Breast epithelium (tissue), 4 donors: ENCODE data around the gene GATAD2B. TPM values are rescaled to one million over a fixed set of nuclear protein-coding genes. Genes with fewer than 3 reads are reported as not detected.

Source experiments
- DNase-seq, 2 donors: peaks; one replicate each; pipeline ENCODE4 v3.0.0-alpha.2; 2019; ENCODE audit warnings: low spot score in 2 of 2
- H3K27ac ChIP-seq, 2 donors: fragments of 200-600 bp; sonication (generic) in 1 of 2; one replicate each; pipeline ENCODE4 v1.5.1; 2016 to 2019; ENCODE audit warnings: mild to moderate bottlenecking in 1 of 2
- H3K27me3 ChIP-seq, 2 donors: fragments of 200-600 bp; sonication (generic) in 1 of 2; one replicate each; pipeline versions ENCODE4 v1.5.1 to v1.6.0; 2017 to 2019; ENCODE audit warnings: control low read depth in 1 of 2, mild to moderate bottlenecking in 1 of 2
- H3K36me3 ChIP-seq: fragments of 200-600 bp; one replicate; pipeline ENCODE4 v1.5.1; 2019
- H3K4me1 ChIP-seq, 2 donors: fragments of 200-600 bp; sonication (generic); one replicate each; pipeline ENCODE4 v1.5.1; 2016 to 2019; ENCODE audit warnings: control low read depth in 1 of 2
- H3K4me3 ChIP-seq, 3 donors: fragments of 200-600 bp; sonication (generic); 1 replicate in 2 of 3; 2 replicates in 1 of 3; pipeline ENCODE4 v1.5.1; 2016 to 2019; ENCODE audit warnings: mild to moderate bottlenecking in 3 of 3, moderate library complexity in 2 of 3
- H3K9me3 ChIP-seq, 2 donors: fragments of 200-600 bp; sonication (generic) in 1 of 2; one replicate each; pipeline ENCODE4 v1.5.1; 2016 to 2019; ENCODE audit warnings: control low read depth in 1 of 2
- CTCF ChIP-seq, 3 donors: fragments of 450-650 bp; IDR thresholded peaks; one replicate each; pipeline ENCODE4 v1.5.1; 2016 to 2017; ENCODE audit warnings: antibody characterized with exemption in 3 of 3, mild to moderate bottlenecking in 3 of 3, moderate library complexity in 3 of 3
- POLR2A ChIP-seq: fragments of 450-650 bp; IDR thresholded peaks from one replicate; pipeline ENCODE4 v1.6.1; 2016; ENCODE audit warnings: antibody characterized with exemption, mild to moderate bottlenecking, moderate library complexity
- POLR2AphosphoS5 ChIP-seq, 3 donors: sonication (generic); formaldehyde crosslinking; IDR thresholded peaks; one replicate each; pipeline ENCODE4 v1.6.1; 2017; ENCODE audit warnings: antibody characterized with exemption in 3 of 3
- intact Hi-C: fragments of 100-400 bp; cut with DNase I; formaldehyde crosslinking; loops from one replicate; pipeline ENCODE4 v1.15.1; 2023; ENCODE audit warnings: low total_unique reads
- total RNA-seq, 3 donors: library from RNA; depleted of rRNA; stranded (reverse); fragments of >200 nt; gene quantifications; one replicate each; pipeline ENCODE4 v1.1.0, GENCODE V29; 2016

GATAD2B gene
- total RNA-seq, 3 donors from 2014 or later, result 18.7 to 21.2 (median 20.0) TPM

GRCh38 chr1:153929981-153930948 is 7.5 kb upstream of the GATAD2B start:
- Histone ChIP-seq H3K27ac (peak overlapping the region in 1 of 2 donors; percentile 75), H3K36me3 (no peaks in the 10 kb centered on the region), H3K27me3 (no peaks in the 10 kb centered on the region), H3K4me3 (no peak overlapping the region), H3K9me3 (no peaks in the 10 kb centered on the region), H3K4me1 (no peaks in the 10 kb centered on the region)
- intact Hi-C loops, result no loop called here
- no peak for TF ChIP-seq POLR2AphosphoS5 (IDR thresholded peaks at IDR 0.05)
- no peak for TF ChIP-seq CTCF (IDR thresholded peaks at IDR 0.05)
- TF ChIP-seq POLR2A, result no peak
- DNase-seq, result no peak

GRCh38 chr1:153929426-153929825 is 6.7 kb upstream of the GATAD2B start:
- no peak for DNase-seq
- intact Hi-C loops, result no loop called here
- no peaks in the 10 kb centered on the region for H3K36me3 ChIP-seq
- H3K4me1 ChIP-seq, result no peaks in the 10 kb centered on the region
- H3K27me3 ChIP-seq, result no peaks in the 10 kb centered on the region
- TF ChIP-seq POLR2A, result no peak
- TF ChIP-seq POLR2AphosphoS5 (IDR thresholded peaks at IDR 0.05), result no peak
- TF ChIP-seq CTCF (IDR thresholded peaks at IDR 0.05), result no peak
- H3K27ac ChIP-seq, result peak overlapping the region; percentile 1 to 75
- no peaks in the 10 kb centered on the region for H3K9me3 ChIP-seq
- no peak overlapping the region for H3K4me3 ChIP-seq

DNA sequence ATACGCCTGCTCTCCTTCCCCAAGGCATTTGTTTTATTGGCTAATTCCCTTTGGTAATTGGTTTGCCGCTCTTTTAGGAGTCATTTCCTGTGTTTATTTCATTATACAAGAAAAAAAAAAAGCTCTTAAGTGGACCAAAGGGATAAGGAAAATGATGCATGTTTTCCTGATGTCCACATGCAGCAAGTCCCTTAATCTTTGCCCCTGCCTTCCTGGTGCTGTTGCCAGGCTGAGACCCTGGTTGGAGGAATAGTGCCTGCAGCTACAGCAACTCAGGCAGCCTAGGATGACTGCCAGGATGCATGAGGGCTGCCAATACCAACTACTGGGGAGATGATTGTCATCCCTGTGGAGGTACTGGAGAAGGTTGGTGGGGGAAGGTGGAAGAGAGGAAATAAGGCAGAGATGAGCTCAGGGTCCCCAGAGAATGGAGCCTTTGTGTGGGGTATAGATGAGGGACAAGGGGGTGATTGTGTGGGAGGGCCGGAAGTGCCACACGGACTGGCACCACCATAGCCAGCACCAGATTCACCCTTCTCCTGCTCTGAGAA is 6.1 kb upstream of the GATAD2B start:
- no peaks in the 10 kb centered on the region for H3K36me3 ChIP-seq
- intact Hi-C loops, result no loop called here
- no peaks in the 10 kb centered on the region for H3K9me3 ChIP-seq
- DNase-seq, result no peak
- H3K4me3 ChIP-seq, result no peak overlapping the region
- no peaks in the 10 kb centered on the region for H3K4me1 ChIP-seq
- peak overlapping the region; percentile 1 to 75 for H3K27ac ChIP-seq
- TF ChIP-seq POLR2A, result no peak
- no peak for TF ChIP-seq CTCF (IDR thresholded peaks at IDR 0.05)
- no peaks in the 10 kb centered on the region for H3K27me3 ChIP-seq

DNA sequence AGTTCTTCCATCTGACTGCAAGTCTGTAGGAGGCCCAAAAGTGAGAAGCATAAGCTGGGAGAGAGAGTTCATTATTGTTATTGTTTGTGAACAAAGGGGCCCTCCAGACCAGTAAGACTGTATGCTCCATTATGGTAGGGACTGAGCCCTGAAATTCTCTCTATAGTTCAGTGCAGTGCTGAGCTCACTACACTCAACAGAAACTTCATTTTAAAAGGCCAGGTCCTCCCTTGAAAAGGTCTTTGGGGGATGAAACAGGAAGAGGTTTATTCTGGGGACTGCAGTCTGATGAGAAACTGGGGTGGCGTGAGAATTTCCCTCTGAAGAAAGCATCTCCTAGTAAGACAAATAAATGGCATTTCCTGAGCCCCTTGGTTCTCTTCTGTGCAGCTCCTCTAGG is 5.5 kb upstream of the GATAD2B start:
- intact Hi-C loops, result no loop called here
- no peaks in the 10 kb centered on the region for H3K9me3 ChIP-seq
- no peaks in the 10 kb centered on the region for H3K27me3 ChIP-seq
- no peak for TF ChIP-seq POLR2AphosphoS5 (IDR thresholded peaks at IDR 0.05)
- TF ChIP-seq POLR2A, result no peak
- TF ChIP-seq CTCF (IDR thresholded peaks at IDR 0.05), result no peak
- peak overlapping the region in 1 of 2 donors; percentile 61 for H3K27ac ChIP-seq
- no peaks in the 10 kb centered on the region for H3K36me3 ChIP-seq
- no peaks in the 10 kb centered on the region for H3K4me1 ChIP-seq
- DNase-seq, result no peak
- H3K4me3 ChIP-seq, result no peak overlapping the region

GRCh38 chr1:153926405-153926804 is 3.6 kb upstream of the GATAD2B start:
- DNase-seq, result no peak
- H3K27me3 ChIP-seq, result no peaks in the 10 kb centered on the region
- peaks cover 0 to 2% of the 10 kb centered on the region in 2 donors for H3K4me1 ChIP-seq
- no peak overlapping the region for H3K27ac ChIP-seq
- TF ChIP-seq CTCF (IDR thresholded peaks at IDR 0.05), result no peak
- no peak for TF ChIP-seq POLR2AphosphoS5 (IDR thresholded peaks at IDR 0.05)
- no peak for TF ChIP-seq POLR2A
- H3K4me3 ChIP-seq, result no peak overlapping the region
- H3K36me3 ChIP-seq, result no peaks in the 10 kb centered on the region
- no peaks in the 10 kb centered on the region for H3K9me3 ChIP-seq
- intact Hi-C loops, result no loop called here
